Vagina (tissue), 2 donors: ENCODE measurements around the gene TPRKB. TPM values are rescaled to one million over a fixed set of nuclear protein-coding genes. Genes with fewer than 3 reads are reported as not detected.

ENCODE experiments used
- DNase-seq, 2 donors: peaks; one replicate each; pipeline ENCODE4 v3.0.0-alpha.2; 2017; ENCODE audit errors: extremely low spot score in 2 of 2
- H3K27ac ChIP-seq: fragments of 200-600 bp; sonication (generic); one replicate; pipeline ENCODE4 v1.5.1; 2019
- H3K27me3 ChIP-seq: fragments of 200-600 bp; sonication (generic); one replicate; pipeline ENCODE4 v1.5.1; 2019
- H3K36me3 ChIP-seq, 2 donors: fragments of 200-600 bp; sonication (generic); one replicate each; pipeline ENCODE4 v1.5.1; 2017 to 2019
- H3K4me1 ChIP-seq: fragments of 200-600 bp; sonication (generic); one replicate; pipeline ENCODE4 v1.5.1; 2019
- H3K4me3 ChIP-seq, 2 donors: fragments of 200-600 bp; sonication (generic); 1 replicate in 1 of 2; 2 replicates in 1 of 2; pipeline ENCODE4 v1.5.1; 2016 to 2019
- H3K9me3 ChIP-seq: fragments of 200-600 bp; sonication (generic); one replicate; pipeline ENCODE4 v1.5.1; 2019
- POLR2A ChIP-seq, 2 donors: fragments of 450-650 bp; IDR thresholded peaks; one replicate each; pipeline ENCODE4 v1.6.1; 2017; ENCODE audit warnings: antibody characterized with exemption in 2 of 2, mild to moderate bottlenecking in 2 of 2, moderate library complexity in 2 of 2
- POLR2AphosphoS5 ChIP-seq, 2 donors: sonication (generic); formaldehyde crosslinking; IDR thresholded peaks; one replicate each; pipeline ENCODE4 v1.9.0; 2017; ENCODE audit warnings: antibody characterized with exemption in 2 of 2, mild to moderate bottlenecking in 2 of 2, low read depth in 1 of 2; ENCODE audit not compliant: insufficient read depth in 1 of 2
- intact Hi-C: fragments of 100-400 bp; cut with DNase I; formaldehyde crosslinking; loops from one replicate; pipeline ENCODE4 v1.15.1; 2023
- total RNA-seq: library from RNA; depleted of rRNA; stranded (reverse); fragments of >200 nt; gene quantifications from one replicate; pipeline ENCODE4 v1.2.3, GENCODE V29; 2016
- TF ChIP-seq, protein P1 (sequence below), 3 experiments: fragments of 450-650 bp in 2 of 3; fragments of 200-600 bp in 1 of 3; sonication (generic) in 1 of 3; IDR thresholded peaks; one replicate each; pipeline ENCODE4 v1.5.1; 2017 to 2019; ENCODE audit warnings: antibody characterized with exemption in 3 of 3, mild to moderate bottlenecking in 2 of 3, moderate library complexity in 2 of 3

TPRKB gene
- total RNA-seq, 1 donor from 2014 or later: 18.9 TPM

DNA sequence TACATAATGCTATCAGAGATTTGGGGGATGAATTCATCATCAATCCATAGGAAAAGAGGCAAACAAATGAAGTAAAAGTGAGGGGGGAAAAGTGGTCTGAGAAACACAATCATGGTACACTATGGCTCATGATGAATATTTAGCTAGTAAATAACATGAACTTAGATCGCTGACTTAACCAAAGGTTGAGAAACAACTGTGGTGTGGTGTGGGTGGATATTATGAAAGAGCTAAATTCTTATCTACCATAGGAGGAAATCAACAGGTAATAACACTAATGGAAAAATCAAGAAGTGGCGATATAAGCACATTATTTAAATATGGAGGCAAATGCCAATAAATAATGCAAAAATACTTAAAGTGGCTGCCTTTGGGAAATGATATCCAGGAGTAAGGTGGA is 12.2 kb upstream of the TPRKB start:
- Histone ChIP-seq H3K36me3 (peaks cover 0 to 3% of the 10 kb centered on the region in 2 donors), H3K4me3 (no peak overlapping the region), H3K9me3 (no peaks in the 10 kb centered on the region), H3K27ac (no peak overlapping the region), H3K27me3 (no peaks in the 10 kb centered on the region), H3K4me1 (no peaks in the 10 kb centered on the region)
- DNase-seq: no peak
- intact Hi-C loops: no loop called here
- TF ChIP-seq POLR2AphosphoS5 (IDR thresholded peaks at IDR 0.05; ENCODE audit: insufficient read depth in 1 of 2, low read depth in 1 of 2): no peak
- no peak for TF ChIP-seq POLR2A (IDR thresholded peaks at IDR 0.05)
- TF ChIP-seq, protein P1, sequence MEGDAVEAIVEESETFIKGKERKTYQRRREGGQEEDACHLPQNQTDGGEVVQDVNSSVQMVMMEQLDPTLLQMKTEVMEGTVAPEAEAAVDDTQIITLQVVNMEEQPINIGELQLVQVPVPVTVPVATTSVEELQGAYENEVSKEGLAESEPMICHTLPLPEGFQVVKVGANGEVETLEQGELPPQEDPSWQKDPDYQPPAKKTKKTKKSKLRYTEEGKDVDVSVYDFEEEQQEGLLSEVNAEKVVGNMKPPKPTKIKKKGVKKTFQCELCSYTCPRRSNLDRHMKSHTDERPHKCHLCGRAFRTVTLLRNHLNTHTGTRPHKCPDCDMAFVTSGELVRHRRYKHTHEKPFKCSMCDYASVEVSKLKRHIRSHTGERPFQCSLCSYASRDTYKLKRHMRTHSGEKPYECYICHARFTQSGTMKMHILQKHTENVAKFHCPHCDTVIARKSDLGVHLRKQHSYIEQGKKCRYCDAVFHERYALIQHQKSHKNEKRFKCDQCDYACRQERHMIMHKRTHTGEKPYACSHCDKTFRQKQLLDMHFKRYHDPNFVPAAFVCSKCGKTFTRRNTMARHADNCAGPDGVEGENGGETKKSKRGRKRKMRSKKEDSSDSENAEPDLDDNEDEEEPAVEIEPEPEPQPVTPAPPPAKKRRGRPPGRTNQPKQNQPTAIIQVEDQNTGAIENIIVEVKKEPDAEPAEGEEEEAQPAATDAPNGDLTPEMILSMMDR (IDR thresholded peaks at IDR 0.05): no peak

DNA sequence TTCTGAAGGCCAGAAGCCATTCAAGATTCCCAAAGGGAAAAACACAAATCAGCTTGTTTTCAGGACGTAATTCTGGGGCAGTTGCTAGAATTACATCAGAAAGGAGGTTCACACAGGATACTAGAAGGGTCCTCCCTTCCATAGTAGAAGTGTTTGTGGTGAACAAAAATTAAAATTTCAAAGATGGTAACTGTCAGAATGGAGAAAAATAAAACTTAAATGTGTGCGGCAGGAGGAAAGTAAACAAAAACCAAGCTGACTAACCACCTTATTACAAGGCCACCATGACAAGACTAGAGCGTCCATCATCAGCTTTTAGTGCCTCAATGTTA is 9.7 kb upstream of the TPRKB start:
- H3K9me3 ChIP-seq: no peaks in the 10 kb centered on the region
- TF ChIP-seq, protein P1 (IDR thresholded peaks at IDR 0.05): no peak
- TF ChIP-seq POLR2A (IDR thresholded peaks at IDR 0.05) (no peak), POLR2AphosphoS5 (IDR thresholded peaks at IDR 0.05; ENCODE audit: insufficient read depth in 1 of 2, low read depth in 1 of 2) (no peak)
- no peak overlapping the region for H3K4me3 ChIP-seq
- H3K27ac ChIP-seq: no peak overlapping the region
- intact Hi-C loops: no loop called here
- no peaks in the 10 kb centered on the region for H3K4me1 ChIP-seq
- H3K27me3 ChIP-seq: no peaks in the 10 kb centered on the region
- peaks cover 0 to 3% of the 10 kb centered on the region in 2 donors for H3K36me3 ChIP-seq
- DNase-seq: no peak

DNA sequence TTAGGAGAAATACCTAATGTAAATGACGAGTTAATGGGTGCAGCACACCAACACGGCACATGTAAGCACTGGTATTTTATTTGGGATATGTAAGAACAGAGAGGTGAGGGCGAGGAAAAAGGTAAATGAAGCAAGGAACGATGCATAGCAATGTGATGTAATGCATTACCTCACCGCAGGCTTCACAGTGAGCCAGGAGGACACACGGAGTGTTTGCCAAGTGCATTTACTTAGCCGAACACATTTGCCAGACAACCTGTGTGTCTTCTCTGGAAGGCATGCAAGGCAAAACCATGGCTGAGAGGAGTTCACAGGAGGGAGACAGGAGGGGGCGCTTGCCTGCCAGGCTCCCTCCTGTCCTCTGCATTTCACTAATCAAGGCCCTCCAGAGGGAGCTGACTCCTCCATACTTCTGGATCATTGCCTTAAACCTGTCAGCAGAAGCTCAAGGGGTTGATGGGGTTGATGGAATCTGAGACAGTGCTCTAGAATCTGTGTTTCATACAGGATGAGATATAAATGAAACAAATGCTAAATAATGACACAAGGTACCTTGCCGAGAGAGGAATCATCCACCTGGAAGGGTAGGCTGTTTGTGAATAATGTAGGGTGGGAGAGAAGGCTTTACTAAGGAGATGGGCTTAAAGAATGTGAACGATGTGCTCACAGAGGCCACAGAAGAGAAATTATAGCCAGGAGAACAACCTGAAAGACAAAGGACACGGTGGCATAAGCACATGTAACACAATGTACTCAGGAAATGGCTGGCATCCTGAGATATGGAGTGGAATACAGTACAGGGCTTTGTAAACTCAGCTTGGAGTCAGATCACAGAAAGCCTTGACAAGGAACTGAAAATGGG is 9.1 kb upstream of the TPRKB start:
- Histone ChIP-seq H3K4me1 (no peaks in the 10 kb centered on the region), H3K36me3 (peaks cover 0 to 3% of the 10 kb centered on the region in 2 donors), H3K27ac (no peak overlapping the region), H3K9me3 (no peaks in the 10 kb centered on the region), H3K27me3 (no peaks in the 10 kb centered on the region), H3K4me3 (no peak overlapping the region)
- intact Hi-C loops: no loop called here
- TF ChIP-seq, protein P1 (IDR thresholded peaks at IDR 0.05): no peak
- peak in 1 of 2 donors; percentile 46 for TF ChIP-seq POLR2AphosphoS5 (IDR thresholded peaks at IDR 0.05; ENCODE audit: insufficient read depth in 1 of 2, low read depth in 1 of 2)
- DNase-seq: no peak

DNA sequence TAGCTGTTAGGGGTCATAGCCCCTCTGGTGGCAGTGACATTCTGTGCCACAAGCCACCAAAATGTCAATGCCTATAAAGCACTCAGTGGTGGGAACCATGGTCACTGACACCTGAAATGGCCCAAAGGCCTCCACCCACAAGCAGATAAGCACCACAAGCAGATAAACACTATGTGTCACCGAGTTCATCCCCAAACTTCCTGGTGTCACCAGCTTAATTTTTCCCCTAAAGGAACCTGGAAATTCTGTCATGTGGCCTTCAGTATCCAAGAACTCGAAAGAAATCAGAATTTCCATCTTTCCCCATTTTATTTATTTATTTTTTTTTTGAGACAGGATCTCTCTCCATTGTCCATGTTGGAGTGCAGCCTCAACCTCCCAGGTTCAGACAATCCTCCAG is 3.6 kb upstream of the TPRKB start:
- Histone ChIP-seq H3K36me3 (no peaks in the 10 kb centered on the region), H3K4me1 (peaks cover 15% of the 10 kb centered on the region), H3K27me3 (no peaks in the 10 kb centered on the region), H3K4me3 (no peak overlapping the region), H3K9me3 (no peaks in the 10 kb centered on the region), H3K27ac (no peak overlapping the region)
- TF ChIP-seq POLR2A (IDR thresholded peaks at IDR 0.05): no peak
- no peak for TF ChIP-seq POLR2AphosphoS5 (IDR thresholded peaks at IDR 0.05; ENCODE audit: insufficient read depth in 1 of 2, low read depth in 1 of 2)
- TF ChIP-seq, protein P1 (IDR thresholded peaks at IDR 0.05): no peak
- no peak for DNase-seq
- intact Hi-C loops: no loop called here

DNA sequence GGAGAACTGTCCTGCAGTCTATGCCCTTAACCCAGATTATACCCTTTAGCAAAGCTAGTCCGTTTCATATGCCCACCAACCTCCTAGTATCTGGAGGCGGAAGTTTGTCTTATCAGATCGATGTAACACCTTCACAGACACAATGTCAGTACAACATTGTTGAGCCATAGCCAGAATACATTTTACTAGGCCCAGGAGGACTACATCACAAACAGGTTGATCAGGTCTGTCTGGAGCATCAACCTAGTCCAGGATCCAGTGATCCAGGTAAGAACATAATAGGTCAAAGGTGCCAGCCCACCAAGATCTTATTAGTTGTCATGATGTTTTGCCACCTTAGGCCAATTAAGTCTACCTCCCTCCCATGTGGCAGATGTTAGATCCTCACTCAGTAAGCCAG is 2.0 kb upstream of the TPRKB start:
- no peak overlapping the region for H3K27ac ChIP-seq
- no peaks in the 10 kb centered on the region for H3K27me3 ChIP-seq
- H3K4me1 ChIP-seq: peaks cover 17% of the 10 kb centered on the region
- no peak for DNase-seq
- intact Hi-C loops: loop anchor here (10.0 kb wide), 1 partner anchor 746 kb away; the partner anchor contains the start of genes CCDC142 and TTC31
- peaks cover 0 to 3% of the 10 kb centered on the region in 2 donors for H3K36me3 ChIP-seq
- H3K4me3 ChIP-seq: no peak overlapping the region
- H3K9me3 ChIP-seq: no peaks in the 10 kb centered on the region
- TF ChIP-seq, protein P1 (IDR thresholded peaks at IDR 0.05): no peak
- no peak for TF ChIP-seq POLR2A (IDR thresholded peaks at IDR 0.05)
- no peak for TF ChIP-seq POLR2AphosphoS5 (IDR thresholded peaks at IDR 0.05; ENCODE audit: insufficient read depth in 1 of 2, low read depth in 1 of 2)
